Left ventricle myocardium superior (tissue), 1 donor: Measurements from ENCODE around the gene DTWD1. TPM values are rescaled to one million over a fixed set of nuclear protein-coding genes. Genes with fewer than 3 reads are reported as not detected.
"Not testable (repeated sequence)": the region's sequence is repeated elsewhere in the genome, so short reads cannot be mapped to it uniquely, and the experiment has no call there.

Experiments used
- ATAC-seq: fragments of 200-7000 bp; cut with Tn5 transposase; one replicate; pipeline ENCODE4 v1.9.1; 2020; ENCODE audit warnings: mild to moderate bottlenecking, moderate library complexity
- DNase-seq: peaks from one replicate; pipeline ENCODE4 v3.0.0-alpha.2; 2020
- intact Hi-C: fragments of 100-400 bp; cut with micrococcal nuclease; formaldehyde crosslinking; loops from one replicate; pipeline ENCODE4 v1.11.0; 2022
- total RNA-seq: library from RNA; stranded (reverse); fragmentation: NEBNext Ultra II Directional; extraction: Animal tissue kit (Norgen Biotek cat#: 25700); gene quantifications from one replicate; pipeline ENCODE4 v1.2.1, GENCODE V29; 2021
- donor health status: DM: no; HTN: yes; CAD: no; lungs with severe emphysema.

Gene DTWD1
- total RNA-seq, 1 donor from 2014 or later, result 21.8 TPM

DNA sequence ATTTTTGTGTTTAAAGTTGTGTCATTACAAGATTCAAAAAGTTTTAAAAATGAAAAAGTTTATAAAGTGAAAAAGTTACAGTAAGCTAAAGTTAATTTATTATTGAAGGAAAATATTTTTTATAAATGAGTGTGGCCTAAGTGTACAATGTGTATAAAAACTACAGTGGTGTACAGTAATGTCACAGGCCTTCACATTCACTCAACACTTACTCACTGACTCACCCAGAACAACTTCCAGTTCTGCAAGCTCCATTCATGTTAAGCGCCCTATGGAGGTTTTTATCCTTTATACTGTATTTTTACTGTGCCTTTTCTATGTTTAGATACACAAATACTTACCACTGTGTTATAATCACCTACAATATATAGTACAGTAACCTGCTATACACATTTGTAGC, 76.3 kb downstream of the DTWD1 start:
- ATAC-seq, result no peak
- intact Hi-C loops, result no loop called here
- no peak for DNase-seq

DNA sequence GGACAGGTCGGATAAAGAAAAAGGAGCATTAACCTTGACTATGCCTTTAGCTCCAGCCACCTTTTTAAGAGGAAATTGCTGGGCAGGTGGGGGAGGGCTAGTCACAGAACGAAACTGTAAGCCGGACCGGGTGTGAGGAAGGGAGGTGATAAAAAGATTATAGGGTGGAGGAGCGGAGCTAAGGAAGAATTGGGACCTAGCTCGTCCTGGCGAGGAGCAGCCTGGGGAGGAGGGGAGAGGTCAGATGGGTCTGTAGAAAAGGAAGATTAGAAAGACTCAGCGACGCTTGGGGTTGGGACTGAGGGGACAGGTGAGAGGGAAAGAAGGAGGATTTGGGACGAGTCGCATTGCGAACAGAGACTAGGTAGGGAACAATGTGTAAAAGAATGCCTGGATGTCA, 82.1 kb downstream of the DTWD1 start:
- ATAC-seq, intact Hi-C loops: not testable (repeated sequence)

More for the DNA sequence above, 82.1 kb downstream of the DTWD1 start:
- DNase-seq, result not testable (repeated sequence)

Other genes with a start within 250 kb of the DTWD1 start
- gene FGF7, start 197.8 kb upstream of the DTWD1 start, total RNA-seq, result 34.6 TPM
- 15.6 TPM for gene FAM227B, start 230 bp upstream of the DTWD1 start, total RNA-seq